HepG2 (cell line): Measurements from ENCODE around the gene PRKCE. TPM values are rescaled to one million over a fixed set of nuclear protein-coding genes. Genes with fewer than 3 reads are reported as not detected.
A peak's percentile ranks its signal among the peaks of the same experiment; 100 is the strongest.

Experiments
- ARHGAP35 ChIP-seq: sonication (generic); formaldehyde crosslinking; IDR thresholded peaks from 2 replicates; pipeline ENCODE4 v1.9.0; 2022; ENCODE audit warnings: mild to moderate bottlenecking, inconsistent platforms, moderate library complexity, missing genetic modification reagents, borderline replicate concordance
- HNRNPH1 ChIP-seq: fragments of 200-400 bp; formaldehyde crosslinking; optimal IDR thresholded peaks from 2 replicates; pipeline ENCODE3; 2017; ENCODE audit warnings: mild to moderate bottlenecking, low read depth, low read length
- HOXA3 ChIP-seq: sonication (generic); formaldehyde crosslinking; IDR thresholded peaks from 2 replicates; pipeline ENCODE4 v1.5.0; 2020; ENCODE audit warnings: missing genetic modification reagents
- MATR3 ChIP-seq: sonication (generic); formaldehyde crosslinking; IDR thresholded peaks from 2 replicates; pipeline ENCODE4 v1.4.0; 2020; ENCODE audit warnings: missing genetic modification reagents
- MIER3 ChIP-seq: IDR thresholded peaks from 2 replicates; pipeline ENCODE4 v1.6.1; 2016; ENCODE audit warnings: missing compliant biosample characterization, borderline replicate concordance
- MLXIP ChIP-seq: sonication (generic); formaldehyde crosslinking; IDR thresholded peaks from 2 replicates; pipeline ENCODE4 v1.9.0; 2021; ENCODE audit warnings: missing genetic modification reagents, borderline replicate concordance
- PHF5A ChIP-seq: IDR thresholded peaks from one replicate; pipeline ENCODE4 v1.6.1; 2018; ENCODE audit warnings: low read depth, missing genetic modification reagents; ENCODE audit not compliant: unreplicated experiment
- RXRA ChIP-seq: sonication (generic); formaldehyde crosslinking; IDR thresholded peaks from 2 replicates; pipeline ENCODE4 v1.5.1; 2020; ENCODE audit warnings: missing genetic modification reagents
- SRY ChIP-seq: sonication (generic); formaldehyde crosslinking; IDR thresholded peaks from 2 replicates; pipeline ENCODE4 v1.8.0; 2022; ENCODE audit warnings: mild to moderate bottlenecking, missing genetic modification reagents
- ZNF136 ChIP-seq: sonication (generic); formaldehyde crosslinking; IDR thresholded peaks from 2 replicates; pipeline ENCODE4 v1.8.1; 2022; ENCODE audit warnings: low read depth, mild to moderate bottlenecking, moderate library complexity, missing genetic modification reagents
- ZNF24 ChIP-seq: fragments of 450-650 bp; IDR thresholded peaks from 2 replicates; pipeline ENCODE4 v1.6.1; 2017; ENCODE audit warnings: antibody characterized with exemption, mild to moderate bottlenecking
- ZNF558 ChIP-seq: sonication (generic); formaldehyde crosslinking; IDR thresholded peaks from 2 replicates; pipeline ENCODE4 v1.9.0; 2022; ENCODE audit warnings: mild to moderate bottlenecking, missing genetic modification reagents, borderline replicate concordance
- polyA plus RNA-seq, 8 experiments: library from polyadenylated mRNA; depleted of rRNA in 3 of 8; stranded (reverse) in 7 of 8; unstranded in 1 of 8; fragments of >200 nt; fragmentation: Illumina TruSeq in 4 of 8; extraction: Trizol in 4 of 8; gene quantifications; 2 replicates each; pipeline versions ENCODE4 v1.2.1 to v1.2.3, GENCODE V29; 2011 to 2016; ENCODE audit warnings: low read depth in 4 of 8, missing spikeins in 1 of 8, mixed read lengths in 1 of 8; ENCODE audit not compliant: insufficient read depth in 1 of 8
- total RNA-seq, 5 experiments: library from RNA; depleted of rRNA; stranded (reverse); fragments of >200 nt; fragmentation: Illumina TruSeq; extraction: Trizol; gene quantifications; 2 replicates each; pipeline ENCODE4 v1.2.3, GENCODE V29; 2016; ENCODE audit warnings: low read depth in 1 of 5
- TF ChIP-seq, protein P1 (sequence below): IDR thresholded peaks from 2 replicates; pipeline ENCODE4 v1.6.1; 2012; ENCODE audit warnings: inconsistent platforms
- TF ChIP-seq, protein P2 (sequence below): IDR thresholded peaks from 2 replicates; pipeline ENCODE4 v1.4.0; 2020; ENCODE audit warnings: mild to moderate bottlenecking, missing genetic modification reagents
- TF ChIP-seq, protein P3 (sequence below): sonication (generic); formaldehyde crosslinking; IDR thresholded peaks from 2 replicates; pipeline ENCODE4 v1.4.0; 2020; ENCODE audit warnings: missing genetic modification reagents, borderline replicate concordance
- TF ChIP-seq, protein P4 (sequence below): IDR thresholded peaks from 2 replicates; pipeline ENCODE4 v1.6.1; 2016; ENCODE audit warnings: missing compliant biosample characterization, missing genetic modification reagents, borderline replicate concordance

Gene PRKCE
- total and polyA plus RNA-seq, 2 of the 13 experiments (the other 11 are each of a cell fraction or from before 2014, with no cell fraction given): 1.0 to 3.9 TPM

DNA sequence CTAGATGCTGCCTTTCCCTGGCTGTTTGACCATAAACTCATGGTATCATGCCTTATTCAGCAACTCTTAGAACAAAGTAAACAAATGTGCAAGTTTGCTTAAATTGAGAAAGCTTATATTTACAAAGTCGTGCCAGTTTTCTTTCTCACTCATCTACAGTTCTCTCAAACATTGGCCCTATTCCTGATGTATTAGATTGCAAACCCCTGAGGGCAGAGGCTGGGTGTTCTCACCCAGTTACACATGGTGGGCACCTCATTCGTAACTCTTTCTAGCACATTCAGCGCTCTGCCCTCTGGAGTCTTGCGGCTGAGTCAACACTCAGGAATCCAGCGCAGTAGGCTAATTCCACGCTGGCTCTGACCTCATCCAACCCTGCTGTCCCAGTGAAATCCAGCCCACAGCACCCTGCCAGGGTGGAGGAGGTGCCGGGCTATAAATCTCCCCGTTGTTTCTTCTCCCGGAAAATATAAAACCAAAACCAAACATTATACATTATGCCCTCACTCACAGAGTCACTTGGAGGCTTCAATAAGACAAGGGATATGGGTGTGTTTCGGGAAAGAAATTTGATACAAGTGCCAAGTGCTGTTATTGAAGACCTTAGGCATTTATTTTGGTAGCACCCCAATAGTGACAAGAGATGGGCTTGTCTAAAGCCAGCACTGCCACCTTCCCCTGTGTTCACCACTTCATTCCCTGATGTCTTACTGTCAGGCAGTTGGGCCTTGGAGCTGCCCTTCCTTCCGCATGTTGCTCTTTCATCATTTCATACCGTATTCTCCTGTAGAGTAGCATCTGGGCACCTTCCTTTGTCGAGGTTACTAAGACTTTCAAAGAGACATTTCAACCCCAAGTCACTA lies 287.4 kb downstream of the PRKCE start (continued):
- TF ChIP-seq PHF5A (CRISPR knock-in tag): no peak
- TF ChIP-seq MATR3 (CRISPR knock-in tag): no peak
- peak; percentile 83; the same call in 1 of the 2 replicates for TF ChIP-seq RXRA (CRISPR knock-in tag)
- TF ChIP-seq ZNF24: no peak
- TF ChIP-seq, protein P1, sequence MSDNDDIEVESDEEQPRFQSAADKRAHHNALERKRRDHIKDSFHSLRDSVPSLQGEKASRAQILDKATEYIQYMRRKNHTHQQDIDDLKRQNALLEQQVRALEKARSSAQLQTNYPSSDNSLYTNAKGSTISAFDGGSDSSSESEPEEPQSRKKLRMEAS: 0 out of 2 replicates have a peak, but pooled peaks have one; percentile 27
- peak; percentile 41; the same call in 1 of the 2 replicates for TF ChIP-seq HOXA3 (CRISPR knock-in tag)
- TF ChIP-seq, protein P2, sequence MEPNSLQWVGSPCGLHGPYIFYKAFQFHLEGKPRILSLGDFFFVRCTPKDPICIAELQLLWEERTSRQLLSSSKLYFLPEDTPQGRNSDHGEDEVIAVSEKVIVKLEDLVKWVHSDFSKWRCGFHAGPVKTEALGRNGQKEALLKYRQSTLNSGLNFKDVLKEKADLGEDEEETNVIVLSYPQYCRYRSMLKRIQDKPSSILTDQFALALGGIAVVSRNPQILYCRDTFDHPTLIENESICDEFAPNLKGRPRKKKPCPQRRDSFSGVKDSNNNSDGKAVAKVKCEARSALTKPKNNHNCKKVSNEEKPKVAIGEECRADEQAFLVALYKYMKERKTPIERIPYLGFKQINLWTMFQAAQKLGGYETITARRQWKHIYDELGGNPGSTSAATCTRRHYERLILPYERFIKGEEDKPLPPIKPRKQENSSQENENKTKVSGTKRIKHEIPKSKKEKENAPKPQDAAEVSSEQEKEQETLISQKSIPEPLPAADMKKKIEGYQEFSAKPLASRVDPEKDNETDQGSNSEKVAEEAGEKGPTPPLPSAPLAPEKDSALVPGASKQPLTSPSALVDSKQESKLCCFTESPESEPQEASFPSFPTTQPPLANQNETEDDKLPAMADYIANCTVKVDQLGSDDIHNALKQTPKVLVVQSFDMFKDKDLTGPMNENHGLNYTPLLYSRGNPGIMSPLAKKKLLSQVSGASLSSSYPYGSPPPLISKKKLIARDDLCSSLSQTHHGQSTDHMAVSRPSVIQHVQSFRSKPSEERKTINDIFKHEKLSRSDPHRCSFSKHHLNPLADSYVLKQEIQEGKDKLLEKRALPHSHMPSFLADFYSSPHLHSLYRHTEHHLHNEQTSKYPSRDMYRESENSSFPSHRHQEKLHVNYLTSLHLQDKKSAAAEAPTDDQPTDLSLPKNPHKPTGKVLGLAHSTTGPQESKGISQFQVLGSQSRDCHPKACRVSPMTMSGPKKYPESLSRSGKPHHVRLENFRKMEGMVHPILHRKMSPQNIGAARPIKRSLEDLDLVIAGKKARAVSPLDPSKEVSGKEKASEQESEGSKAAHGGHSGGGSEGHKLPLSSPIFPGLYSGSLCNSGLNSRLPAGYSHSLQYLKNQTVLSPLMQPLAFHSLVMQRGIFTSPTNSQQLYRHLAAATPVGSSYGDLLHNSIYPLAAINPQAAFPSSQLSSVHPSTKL (CRISPR knock-in tag): peak; percentile 79
- no peak for TF ChIP-seq SRY (CRISPR knock-in tag)
- no peak for TF ChIP-seq MLXIP (CRISPR knock-in tag)
- TF ChIP-seq, protein P3, sequence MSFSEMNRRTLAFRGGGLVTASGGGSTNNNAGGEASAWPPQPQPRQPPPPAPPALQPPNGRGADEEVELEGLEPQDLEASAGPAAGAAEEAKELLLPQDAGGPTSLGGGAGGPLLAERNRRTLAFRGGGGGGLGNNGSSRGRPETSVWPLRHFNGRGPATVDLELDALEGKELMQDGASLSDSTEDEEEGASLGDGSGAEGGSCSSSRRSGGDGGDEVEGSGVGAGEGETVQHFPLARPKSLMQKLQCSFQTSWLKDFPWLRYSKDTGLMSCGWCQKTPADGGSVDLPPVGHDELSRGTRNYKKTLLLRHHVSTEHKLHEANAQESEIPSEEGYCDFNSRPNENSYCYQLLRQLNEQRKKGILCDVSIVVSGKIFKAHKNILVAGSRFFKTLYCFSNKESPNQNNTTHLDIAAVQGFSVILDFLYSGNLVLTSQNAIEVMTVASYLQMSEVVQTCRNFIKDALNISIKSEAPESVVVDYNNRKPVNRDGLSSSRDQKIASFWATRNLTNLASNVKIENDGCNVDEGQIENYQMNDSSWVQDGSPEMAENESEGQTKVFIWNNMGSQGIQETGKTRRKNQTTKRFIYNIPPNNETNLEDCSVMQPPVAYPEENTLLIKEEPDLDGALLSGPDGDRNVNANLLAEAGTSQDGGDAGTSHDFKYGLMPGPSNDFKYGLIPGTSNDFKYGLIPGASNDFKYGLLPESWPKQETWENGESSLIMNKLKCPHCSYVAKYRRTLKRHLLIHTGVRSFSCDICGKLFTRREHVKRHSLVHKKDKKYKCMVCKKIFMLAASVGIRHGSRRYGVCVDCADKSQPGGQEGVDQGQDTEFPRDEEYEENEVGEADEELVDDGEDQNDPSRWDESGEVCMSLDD (CRISPR knock-in tag): no peak
- no peak for TF ChIP-seq ARHGAP35 (CRISPR knock-in tag)
- no peak for TF ChIP-seq ZNF136 (CRISPR knock-in tag)
- no peak; the same call in 1 of the 2 replicates for TF ChIP-seq MIER3 (CRISPR knock-in tag)
- TF ChIP-seq, protein P4, sequence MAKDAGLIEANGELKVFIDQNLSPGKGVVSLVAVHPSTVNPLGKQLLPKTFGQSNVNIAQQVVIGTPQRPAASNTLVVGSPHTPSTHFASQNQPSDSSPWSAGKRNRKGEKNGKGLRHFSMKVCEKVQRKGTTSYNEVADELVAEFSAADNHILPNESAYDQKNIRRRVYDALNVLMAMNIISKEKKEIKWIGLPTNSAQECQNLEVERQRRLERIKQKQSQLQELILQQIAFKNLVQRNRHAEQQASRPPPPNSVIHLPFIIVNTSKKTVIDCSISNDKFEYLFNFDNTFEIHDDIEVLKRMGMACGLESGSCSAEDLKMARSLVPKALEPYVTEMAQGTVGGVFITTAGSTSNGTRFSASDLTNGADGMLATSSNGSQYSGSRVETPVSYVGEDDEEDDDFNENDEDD: no peak
- no peak for TF ChIP-seq ZNF558 (CRISPR knock-in tag)
- TF ChIP-seq HNRNPH1: no peak
